HepG2 (cell line): Measurements from ENCODE around the gene ANKRD44.

Source experiments
- CTCF ChIP-seq: sonication (generic); formaldehyde crosslinking; IDR thresholded peaks from 2 replicates; pipeline ENCODE4 v1.5.0; 2020; ENCODE audit warnings: mild to moderate bottlenecking, missing genetic modification reagents, moderate library complexity
- HDAC2 ChIP-seq: sonication (generic); formaldehyde crosslinking; IDR thresholded peaks from 2 replicates; pipeline ENCODE4 v1.4.0; 2020; ENCODE audit warnings: missing genetic modification reagents
- IRF2 ChIP-seq: IDR thresholded peaks from 2 replicates; pipeline ENCODE4 v1.6.1; 2018; ENCODE audit warnings: missing genetic modification reagents, missing compliant biosample characterization
- JUND ChIP-seq: sonication (generic); formaldehyde crosslinking; IDR thresholded peaks from 2 replicates; pipeline ENCODE4 v1.8.0; 2022; ENCODE audit warnings: mild to moderate bottlenecking, missing genetic modification reagents
- KLF16 ChIP-seq, 2 experiments: sonication (generic) in 1 of 2; formaldehyde crosslinking in 1 of 2; IDR thresholded peaks; 2 replicates each; pipeline versions ENCODE4 v1.6.1 to v1.8.0; 2016 to 2023; ENCODE audit warnings: missing genetic modification reagents in 2 of 2, missing compliant biosample characterization in 1 of 2
- NFE2L1 ChIP-seq: sonication (generic); formaldehyde crosslinking; IDR thresholded peaks from 2 replicates; pipeline ENCODE4 v1.4.0; 2020; ENCODE audit warnings: missing genetic modification reagents, mild to moderate bottlenecking, borderline replicate concordance
- NFYC ChIP-seq: IDR thresholded peaks from 2 replicates; pipeline ENCODE4 v1.6.1; 2016; ENCODE audit warnings: missing genetic modification reagents, missing compliant biosample characterization
- SP1 ChIP-seq, 2 experiments: fragments of 450-650 bp in 1 of 2; sonication (generic) in 1 of 2; formaldehyde crosslinking in 1 of 2; IDR thresholded peaks; 2 replicates each; pipeline versions ENCODE4 v1.4.0 to v1.6.1; 2016 to 2020; ENCODE audit warnings: missing genetic modification reagents in 1 of 2
- SRY ChIP-seq: sonication (generic); formaldehyde crosslinking; IDR thresholded peaks from 2 replicates; pipeline ENCODE4 v1.8.0; 2022; ENCODE audit warnings: mild to moderate bottlenecking, missing genetic modification reagents
- TBL1XR1 ChIP-seq: fragments of 150-350 bp; IDR thresholded peaks from 2 replicates; pipeline ENCODE4 v1.6.1; 2014; ENCODE audit warnings: borderline replicate concordance, low read length; ENCODE audit not compliant: partially characterized antibody
- ZBED4 ChIP-seq: sonication (generic); formaldehyde crosslinking; IDR thresholded peaks from 2 replicates; pipeline ENCODE4 v1.4.0; 2020; ENCODE audit warnings: missing genetic modification reagents, borderline replicate concordance
- TF ChIP-seq, protein P1 (sequence below): sonication (generic); formaldehyde crosslinking; IDR thresholded peaks from 2 replicates; pipeline ENCODE4 v1.5.0; 2020; ENCODE audit warnings: mild to moderate bottlenecking, missing genetic modification reagents, borderline replicate concordance

- no peak for TF ChIP-seq ZBED4 (CRISPR knock-in tag)
- no peak for TF ChIP-seq KLF16 (CRISPR knock-in tag; IDR thresholded peaks at IDR 0.05)
- no peak for TF ChIP-seq CTCF (CRISPR knock-in tag)
- no peak for TF ChIP-seq NFE2L1
- no peak for TF ChIP-seq HDAC2
- no peak for TF ChIP-seq SRY (CRISPR knock-in tag)
- no peak for TF ChIP-seq TBL1XR1
- TF ChIP-seq IRF2 (CRISPR knock-in tag): no peak
- TF ChIP-seq, protein P1, sequence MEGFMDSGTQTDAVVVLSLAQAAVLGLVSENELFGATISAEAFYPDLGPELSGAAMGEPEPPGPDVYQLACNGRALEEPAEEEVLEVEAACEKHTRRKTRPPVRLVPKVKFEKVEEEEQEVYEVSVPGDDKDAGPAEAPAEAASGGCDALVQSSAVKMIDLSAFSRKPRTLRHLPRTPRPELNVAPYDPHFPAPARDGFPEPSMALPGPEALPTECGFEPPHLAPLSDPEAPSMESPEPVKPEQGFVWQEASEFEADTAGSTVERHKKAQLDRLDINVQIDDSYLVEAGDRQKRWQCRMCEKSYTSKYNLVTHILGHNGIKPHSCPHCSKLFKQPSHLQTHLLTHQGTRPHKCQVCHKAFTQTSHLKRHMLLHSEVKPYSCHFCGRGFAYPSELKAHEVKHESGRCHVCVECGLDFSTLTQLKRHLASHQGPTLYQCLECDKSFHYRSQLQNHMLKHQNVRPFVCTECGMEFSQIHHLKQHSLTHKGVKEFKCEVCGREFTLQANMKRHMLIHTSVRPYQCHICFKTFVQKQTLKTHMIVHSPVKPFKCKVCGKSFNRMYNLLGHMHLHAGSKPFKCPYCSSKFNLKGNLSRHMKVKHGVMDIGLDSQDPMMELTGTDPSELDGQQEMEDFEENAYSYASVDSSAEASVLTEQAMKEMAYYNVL (CRISPR knock-in tag): no peak
- TF ChIP-seq NFYC (CRISPR knock-in tag): no peak
- no peak for TF ChIP-seq JUND (CRISPR knock-in tag)
- TF ChIP-seq SP1 (IDR thresholded peaks at IDR 0.05): no peak
- TF ChIP-seq SP1 (CRISPR knock-in tag; IDR thresholded peaks at IDR 0.05): no peak
Measured at GRCh38 chr2:197300139-197300538, 10.4 kb downstream of the ANKRD44 start.
